HepG2 (cell line): Measurements from ENCODE around the gene ACBD5. TPM values are rescaled to one million over a fixed set of nuclear protein-coding genes. Genes with fewer than 3 reads are reported as not detected.

ENCODE experiments used
- ATAC-seq: fragments of 200-7000 bp; cut with Tn5 transposase; 3 replicates; pipeline ENCODE4 v1.9.1; 2020; ENCODE audit warnings: mild to moderate bottlenecking, moderate library complexity
- BruUV-seq: library from RNA; stranded (reverse); fragments of 400-500 nt; replicated peaks from 2 replicates; lab custom pipeline; 2021; lab: Mats Ljungman, UMichigan
- CTCF ChIA-PET: fragments of 300-600 bp; formaldehyde crosslinking; extraction: SDS; loops from one replicate; lab custom pipeline; 2021; ENCODE audit warnings: low total read pairs, inconsistent platforms, low intra/inter-chr PET ratio; lab: Yijun Ruan, JAX
- POLR2A ChIA-PET: fragments of 350-600 bp; sonication (Branson Sonifier 250); formaldehyde crosslinking; loops from one replicate; lab custom pipeline; 2020; ENCODE audit warnings: antibody characterized with exemption, inconsistent platforms; lab: Yijun Ruan, JAX
- DNase-seq: peaks from one replicate; pipeline ENCODE4 v3.0.0-alpha.2; 2015; ENCODE audit warnings: low spot score
- FAIRE-seq: peaks from 3 replicates; lab custom pipeline; 2011; peaks lifted over from hg19 to GRCh38; lab: Jason Lieb, UNC
- H2AFZ ChIP-seq: one replicate; pipeline ENCODE4 v1.6.1; 2011; ENCODE audit warnings: low read length, inconsistent platforms
- H3K27ac ChIP-seq: fragments of 300-600 bp; 3 replicates; pipeline ENCODE4 v1.8.0; 2011; ENCODE audit warnings: mixed run types, mild to moderate bottlenecking, mixed read lengths, low read length, inconsistent platforms; ENCODE audit not compliant: insufficient read depth; ENCODE audit errors: extremely low read length
- H3K27me3 ChIP-seq, 2 experiments: fragments of 200-600 bp in 1 of 2; 2 replicates in 1 of 2; 3 replicates in 1 of 2; pipeline versions ENCODE4 v1.6.0 to v1.8.0; 2011; ENCODE audit warnings: low read length in 2 of 2, mild to moderate bottlenecking in 2 of 2, moderate library complexity in 2 of 2, inconsistent platforms in 1 of 2; ENCODE audit not compliant: insufficient read depth in 2 of 2, control insufficient read depth in 1 of 2
- H3K36me3 ChIP-seq, 2 experiments: fragments of 200-600 bp in 1 of 2; replicated peaks in 1 of 2; 2 replicates in 1 of 2; 3 replicates in 1 of 2; pipeline versions ENCODE4 v1.5.1 to v1.8.0; 2011; ENCODE audit warnings: low read length in 2 of 2, inconsistent platforms in 1 of 2; ENCODE audit not compliant: insufficient read depth in 2 of 2, control insufficient read depth in 1 of 2
- H3K4me1 ChIP-seq: 2 replicates; pipeline ENCODE4 v1.5.1; 2012; ENCODE audit warnings: low read length, inconsistent platforms; ENCODE audit not compliant: insufficient read depth
- H3K4me2 ChIP-seq: 2 replicates; pipeline ENCODE4 v1.6.0; 2011; ENCODE audit warnings: low read depth, low read length, inconsistent platforms
- H3K4me3 ChIP-seq, 3 experiments: fragments of 200-600 bp in 1 of 3; sonication (generic), shearing (Covaris generic) in 1 of 3; replicated peaks in 1 of 3; 2 replicates each; pipeline ENCODE4 v1.5.1; 2011 to 2016; ENCODE audit warnings: low read length in 3 of 3, inconsistent platforms in 2 of 3, low read depth in 2 of 3, mild to moderate bottlenecking in 2 of 3, control low read depth in 1 of 3, mixed read lengths in 1 of 3; ENCODE audit not compliant: insufficient read depth in 1 of 3
- H3K79me2 ChIP-seq: one replicate; pipeline ENCODE4 v1.6.1; 2011; ENCODE audit warnings: low read length, inconsistent platforms; ENCODE audit not compliant: insufficient read depth
- H3K9ac ChIP-seq: 2 replicates; pipeline ENCODE4 v1.6.0; 2011; ENCODE audit warnings: mild to moderate bottlenecking, low read depth, low read length, inconsistent platforms; ENCODE audit not compliant: insufficient read depth
- H3K9me3 ChIP-seq: 2 replicates; pipeline ENCODE4 v1.5.1; 2012; ENCODE audit warnings: mild to moderate bottlenecking, low read length
- H4K20me1 ChIP-seq: 2 replicates; pipeline ENCODE4 v1.6.0; 2011; ENCODE audit warnings: inconsistent platforms, mild to moderate bottlenecking, low read length, moderate library complexity; ENCODE audit not compliant: insufficient read depth
- GLI4 ChIP-seq: sonication (generic); formaldehyde crosslinking; IDR thresholded peaks from 2 replicates; pipeline ENCODE4 v1.5.1; 2020; ENCODE audit warnings: missing genetic modification reagents, mild to moderate bottlenecking, moderate library complexity, borderline replicate concordance
- JUND ChIP-seq: sonication (generic); formaldehyde crosslinking; IDR thresholded peaks from 2 replicates; pipeline ENCODE4 v1.8.0; 2022; ENCODE audit warnings: mild to moderate bottlenecking, missing genetic modification reagents
- KLF15 ChIP-seq: sonication (generic); formaldehyde crosslinking; IDR thresholded peaks from 2 replicates; pipeline ENCODE4 v1.8.1; 2023; ENCODE audit warnings: borderline replicate concordance, mild to moderate bottlenecking, inconsistent platforms, missing genetic modification reagents, mixed read lengths
- MTF1 ChIP-seq: sonication (generic); formaldehyde crosslinking; IDR thresholded peaks from 2 replicates; pipeline ENCODE4 v1.5.0; 2020; ENCODE audit warnings: missing genetic modification reagents
- NCOA1 ChIP-seq: sonication (generic); formaldehyde crosslinking; IDR thresholded peaks from 2 replicates; pipeline ENCODE4 v1.9.0; 2021; ENCODE audit warnings: missing genetic modification reagents
- NKX3-1 ChIP-seq: sonication (generic); formaldehyde crosslinking; IDR thresholded peaks from 2 replicates; pipeline ENCODE4 v1.5.0; 2020; ENCODE audit warnings: missing genetic modification reagents
- PPARG ChIP-seq: conservative IDR thresholded peaks from 2 replicates; pipeline ENCODE4 v1.6.1; 2016; ENCODE audit warnings: missing biosample characterization, missing genetic modification reagents
- SMARCC2 ChIP-seq: fragments of 450-650 bp; IDR thresholded peaks from 2 replicates; pipeline ENCODE4 v1.6.1; 2017; ENCODE audit warnings: antibody characterized with exemption, mild to moderate bottlenecking
- YEATS4 ChIP-seq: sonication (generic); formaldehyde crosslinking; IDR thresholded peaks from 2 replicates; pipeline ENCODE4 v1.4.0; 2020; ENCODE audit warnings: missing genetic modification reagents, borderline replicate concordance
- ZMAT3 ChIP-seq: sonication (generic); formaldehyde crosslinking; conservative IDR thresholded peaks from 2 replicates; pipeline ENCODE4 v1.7.0; 2021; ENCODE audit warnings: missing genetic modification reagents
- ZNF432 ChIP-seq: sonication (generic); formaldehyde crosslinking; IDR thresholded peaks from 2 replicates; pipeline ENCODE4 v1.5.0; 2020; ENCODE audit warnings: missing genetic modification reagents, mild to moderate bottlenecking, borderline replicate concordance
- ZNF619 ChIP-seq: sonication (generic); formaldehyde crosslinking; IDR thresholded peaks from 2 replicates; pipeline ENCODE4 v1.4.0; 2020; ENCODE audit warnings: mild to moderate bottlenecking, missing genetic modification reagents
- WGBS: methylation state at CpG from one replicate; pipeline ENCODE4 v1.1.6; 2017; ENCODE audit warnings: low lambda C conversion rate; 5-methylcytosine and 5-hydroxymethylcytosine counted together
- in situ Hi-C: cut with HindIII; loops from 2 replicates; pipeline ENCODE4 v1.10.0; 2017; ENCODE audit warnings: low pct_unique_long_range_greater_than_20kb; ENCODE audit not compliant: extremely low pct_ligation_motif_present
- intact Hi-C: fragments of 100-400 bp; cut with micrococcal nuclease; formaldehyde crosslinking; loops from one replicate; pipeline ENCODE4 v1.10.0; 2022; ENCODE audit not compliant: unreplicated experiment
- polyA plus RNA-seq, 8 experiments: library from polyadenylated mRNA; depleted of rRNA in 3 of 8; stranded (reverse) in 7 of 8; unstranded in 1 of 8; fragments of >200 nt; fragmentation: Illumina TruSeq in 4 of 8; extraction: Trizol in 4 of 8; gene quantifications; 2 replicates each; pipeline versions ENCODE4 v1.2.1 to v1.2.3, GENCODE V29; 2011 to 2016; ENCODE audit warnings: low read depth in 4 of 8, missing spikeins in 1 of 8, mixed read lengths in 1 of 8; ENCODE audit not compliant: insufficient read depth in 1 of 8
- total RNA-seq, 5 experiments: library from RNA; depleted of rRNA; stranded (reverse); fragments of >200 nt; fragmentation: Illumina TruSeq; extraction: Trizol; gene quantifications; 2 replicates each; pipeline ENCODE4 v1.2.3, GENCODE V29; 2016; ENCODE audit warnings: low read depth in 1 of 5
- TF ChIP-seq, protein P1 (sequence below): sonication (generic); formaldehyde crosslinking; IDR thresholded peaks from 2 replicates; pipeline ENCODE4 v1.8.1; 2022; ENCODE audit warnings: low read depth, mild to moderate bottlenecking, missing genetic modification reagents
- TF ChIP-seq, protein P2 (sequence below): sonication (generic); formaldehyde crosslinking; conservative IDR thresholded peaks from 2 replicates; pipeline ENCODE4 v1.5.0; 2020; ENCODE audit warnings: missing genetic modification reagents

Gene ACBD5
- total and polyA plus RNA-seq, 2 of the 13 experiments (the other 11 are each of a cell fraction or from before 2014, with no cell fraction given) = 10.3 to 14.8 TPM

DNA sequence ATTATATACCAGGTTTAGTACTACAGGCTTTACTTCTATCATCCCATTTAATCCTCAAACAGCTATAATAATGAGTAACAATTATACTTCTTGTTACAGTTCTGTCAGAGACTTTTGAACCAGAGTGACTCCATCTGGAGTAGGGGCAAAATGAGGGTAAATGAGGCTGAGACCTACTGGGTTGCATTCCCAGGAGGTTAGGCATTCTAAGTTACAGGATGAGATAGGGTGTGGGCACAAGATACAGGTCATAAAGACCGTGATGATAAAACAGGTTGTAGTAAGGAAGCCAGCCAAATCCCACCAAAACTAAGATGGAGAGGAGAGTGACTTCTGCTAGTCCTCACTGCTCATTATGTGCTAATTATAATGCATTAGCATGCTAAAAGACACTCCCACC lies 90.3 kb downstream of the ACBD5 start (continued):
- TF ChIP-seq GLI4 (CRISPR knock-in tag) = no peak
- TF ChIP-seq PPARG (CRISPR knock-in tag) = no peak
- TF ChIP-seq MTF1 (CRISPR knock-in tag) = no peak
- TF ChIP-seq, all 625 proteins: peak for 0

DNA sequence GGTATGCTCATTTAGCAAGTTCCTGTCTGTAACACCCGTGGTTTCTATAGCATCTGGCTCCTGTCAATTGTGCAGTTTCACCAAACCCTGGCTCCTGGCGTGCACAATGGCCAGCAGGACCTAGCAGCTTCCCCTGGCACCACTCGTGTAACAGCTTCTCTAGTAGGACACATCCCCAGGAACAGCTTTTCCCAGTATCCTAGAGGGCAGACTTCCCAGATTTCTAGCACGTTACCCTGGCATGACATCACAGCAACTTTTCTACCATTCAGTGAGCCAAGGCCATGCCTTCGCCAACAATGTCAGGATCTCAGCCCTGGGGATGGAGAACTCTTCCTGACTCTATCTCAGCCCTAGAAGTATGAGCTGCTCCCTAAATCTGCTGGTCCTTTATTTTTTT lies 92.9 kb downstream of the ACBD5 start:
- peaks cover 53% of the 10 kb centered on the region for H3K79me2 ChIP-seq
- 98% methylated on average over 5 of the region's 5 CpGs for WGBS
- POLR2A ChIA-PET = no interaction called here
- no peaks in the 10 kb centered on the region for H3K27me3 ChIP-seq
- no peaks in the 10 kb centered on the region for H3K9me3 ChIP-seq
- intact Hi-C loops (no loop called here), in situ Hi-C loops (no loop called here)
- no peak for ATAC-seq
- TF ChIP-seq NCOA1 (no peak), ZNF432 (CRISPR knock-in tag) (no peak), SMARCC2 (no peak), NKX3-1 (CRISPR knock-in tag) (no peak), JUND (CRISPR knock-in tag) (no peak), KLF15 (CRISPR knock-in tag) (no peak), ZMAT3 (CRISPR knock-in tag) (no peak), ZNF619 (CRISPR knock-in tag) (no peak), YEATS4 (CRISPR knock-in tag) (no peak)
- TF ChIP-seq, protein P1, sequence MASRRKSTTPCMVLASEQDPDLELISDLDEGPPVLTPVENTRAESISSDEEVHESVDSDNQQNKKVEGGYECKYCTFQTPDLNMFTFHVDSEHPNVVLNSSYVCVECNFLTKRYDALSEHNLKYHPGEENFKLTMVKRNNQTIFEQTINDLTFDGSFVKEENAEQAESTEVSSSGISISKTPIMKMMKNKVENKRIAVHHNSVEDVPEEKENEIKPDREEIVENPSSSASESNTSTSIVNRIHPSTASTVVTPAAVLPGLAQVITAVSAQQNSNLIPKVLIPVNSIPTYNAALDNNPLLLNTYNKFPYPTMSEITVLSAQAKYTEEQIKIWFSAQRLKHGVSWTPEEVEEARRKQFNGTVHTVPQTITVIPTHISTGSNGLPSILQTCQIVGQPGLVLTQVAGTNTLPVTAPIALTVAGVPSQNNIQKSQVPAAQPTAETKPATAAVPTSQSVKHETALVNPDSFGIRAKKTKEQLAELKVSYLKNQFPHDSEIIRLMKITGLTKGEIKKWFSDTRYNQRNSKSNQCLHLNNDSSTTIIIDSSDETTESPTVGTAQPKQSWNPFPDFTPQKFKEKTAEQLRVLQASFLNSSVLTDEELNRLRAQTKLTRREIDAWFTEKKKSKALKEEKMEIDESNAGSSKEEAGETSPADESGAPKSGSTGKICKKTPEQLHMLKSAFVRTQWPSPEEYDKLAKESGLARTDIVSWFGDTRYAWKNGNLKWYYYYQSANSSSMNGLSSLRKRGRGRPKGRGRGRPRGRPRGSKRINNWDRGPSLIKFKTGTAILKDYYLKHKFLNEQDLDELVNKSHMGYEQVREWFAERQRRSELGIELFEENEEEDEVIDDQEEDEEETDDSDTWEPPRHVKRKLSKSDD (CRISPR knock-in tag) = no peak
- TF ChIP-seq, protein P2, sequence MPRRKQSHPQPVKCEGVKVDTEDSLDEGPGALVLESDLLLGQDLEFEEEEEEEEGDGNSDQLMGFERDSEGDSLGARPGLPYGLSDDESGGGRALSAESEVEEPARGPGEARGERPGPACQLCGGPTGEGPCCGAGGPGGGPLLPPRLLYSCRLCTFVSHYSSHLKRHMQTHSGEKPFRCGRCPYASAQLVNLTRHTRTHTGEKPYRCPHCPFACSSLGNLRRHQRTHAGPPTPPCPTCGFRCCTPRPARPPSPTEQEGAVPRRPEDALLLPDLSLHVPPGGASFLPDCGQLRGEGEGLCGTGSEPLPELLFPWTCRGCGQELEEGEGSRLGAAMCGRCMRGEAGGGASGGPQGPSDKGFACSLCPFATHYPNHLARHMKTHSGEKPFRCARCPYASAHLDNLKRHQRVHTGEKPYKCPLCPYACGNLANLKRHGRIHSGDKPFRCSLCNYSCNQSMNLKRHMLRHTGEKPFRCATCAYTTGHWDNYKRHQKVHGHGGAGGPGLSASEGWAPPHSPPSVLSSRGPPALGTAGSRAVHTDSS (CRISPR knock-in tag) = no peak
- TF ChIP-seq, all 625 proteins: peak for 0
- H4K20me1 ChIP-seq = peaks cover 29% of the 10 kb centered on the region
- H2AFZ ChIP-seq = no peak overlapping the region
- H3K27ac ChIP-seq = no peak overlapping the region
- no peak overlapping the region for H3K4me2 ChIP-seq
- H3K9ac ChIP-seq = no peak overlapping the region
- H3K4me1 ChIP-seq = peaks cover 15% of the 10 kb centered on the region
- BruUV-seq = no TSS peak
- no peak overlapping the region for H3K4me3 ChIP-seq
- DNase-seq (no peak), FAIRE-seq (no peak)
- CTCF ChIA-PET = no interaction called here
- H3K36me3 ChIP-seq = peaks cover 26 to 54% of the 10 kb centered on the region in 2 experiments
